SK-N-SH (cell line): ENCODE results near the gene P2RX2. TPM values are rescaled to one million over a fixed set of nuclear protein-coding genes. Genes with fewer than 3 reads are reported as not detected.

ENCODE experiments used
- CTCF ChIA-PET: fragments of 300-600, 350-600 bp; formaldehyde crosslinking; extraction: SDS; loops from one replicate; lab custom pipeline; 2021; lab: Yijun Ruan, JAX
- POLR2A ChIA-PET: fragments of 350-600 bp; sonication (Branson Sonifier 250); formaldehyde crosslinking; extraction: SDS; loops from one replicate; lab custom pipeline; 2020; ENCODE audit warnings: antibody characterized with exemption, inconsistent platforms; lab: Yijun Ruan, JAX
- DNase-seq: peaks from one replicate; pipeline ENCODE4 v3.0.0; 2012
- H2AFZ ChIP-seq: fragments of 200-600 bp; sonication (generic); 2 replicates; pipeline ENCODE4 v1.8.1; 2016; ENCODE audit warnings: antibody characterized with exemption, mild to moderate bottlenecking, low read depth
- H3F3A ChIP-seq: fragments of 200-600 bp; sonication (generic); replicated peaks from 2 replicates; pipeline ENCODE3; 2016; ENCODE audit warnings: antibody characterized with exemption, mild to moderate bottlenecking; ENCODE audit not compliant: insufficient read depth
- H3K27ac ChIP-seq, 2 experiments: fragments of 200-500 bp in 1 of 2; fragments of 200-600 bp in 1 of 2; sonication (Bioruptor generic) in 1 of 2; sonication (generic), shearing (Covaris generic) in 1 of 2; 2 replicates each; pipeline versions ENCODE4 v1.5.1 to v1.6.1; 2014 to 2016; ENCODE audit warnings: low read depth in 2 of 2, inconsistent platforms in 1 of 2, low read length in 1 of 2, mild to moderate bottlenecking in 1 of 2, mixed read lengths in 1 of 2
- H3K27me3 ChIP-seq: fragments of 200-600 bp; sonication (generic), shearing (Covaris generic); 2 replicates; pipeline ENCODE4 v1.6.1; 2016; ENCODE audit warnings: mixed run types; ENCODE audit not compliant: insufficient read depth
- H3K36me3 ChIP-seq, 2 experiments: fragments of 200-500 bp in 1 of 2; fragments of 200-600 bp in 1 of 2; sonication (Bioruptor generic) in 1 of 2; sonication (generic) in 1 of 2; replicated peaks in 1 of 2; 2 replicates each; pipeline versions ENCODE3 to v1.5.1; 2014 to 2016; ENCODE audit warnings: low read length in 1 of 2, mild to moderate bottlenecking in 1 of 2; ENCODE audit not compliant: insufficient read depth in 2 of 2, control insufficient read depth in 1 of 2
- H3K4me1 ChIP-seq, 2 experiments: fragments of 200-500 bp in 1 of 2; fragments of 200-600 bp in 1 of 2; sonication (Bioruptor generic) in 1 of 2; sonication (generic), shearing (Covaris generic) in 1 of 2; 2 replicates each; pipeline versions ENCODE4 v1.5.1 to v1.6.1; 2014 to 2016; ENCODE audit warnings: low read depth in 1 of 2, low read length in 1 of 2, mixed run types in 1 of 2; ENCODE audit not compliant: insufficient read depth in 2 of 2, control insufficient read depth in 1 of 2
- H3K4me2 ChIP-seq: fragments of 200-600 bp; sonication (generic), shearing (Covaris generic); 2 replicates; pipeline ENCODE4 v1.6.1; 2017; ENCODE audit warnings: mixed run types
- H3K4me3 ChIP-seq, 2 experiments: fragments of 200-500 bp in 1 of 2; fragments of 200-600 bp in 1 of 2; sonication (Bioruptor generic) in 1 of 2; sonication (generic), shearing (Covaris generic) in 1 of 2; 2 replicates each; pipeline versions ENCODE4 v1.5.1 to v1.8.1; 2014 to 2016; ENCODE audit warnings: low read depth in 2 of 2, inconsistent platforms in 1 of 2, low read length in 1 of 2, mild to moderate bottlenecking in 1 of 2, mixed read lengths in 1 of 2, moderate library complexity in 1 of 2
- H3K79me2 ChIP-seq: fragments of 200-600 bp; sonication (generic); 2 replicates; pipeline ENCODE4 v1.8.1; 2017; ENCODE audit warnings: mild to moderate bottlenecking; ENCODE audit not compliant: insufficient read depth
- H3K9ac ChIP-seq: fragments of 200-600 bp; sonication (generic); 2 replicates; pipeline ENCODE4 v1.6.1; 2017; ENCODE audit warnings: mixed run types
- H3K9me2 ChIP-seq: fragments of 200-600 bp; sonication (generic); 2 replicates; pipeline ENCODE4 v1.6.1; 2017; ENCODE audit warnings: mixed run types
- H3K9me3 ChIP-seq: fragments of 200-600 bp; sonication (generic); 2 replicates; pipeline ENCODE4 v1.6.1; 2017; ENCODE audit warnings: mixed run types, mild to moderate bottlenecking, moderate library complexity
- H4K20me1 ChIP-seq: fragments of 200-600 bp; sonication (generic); 2 replicates; pipeline ENCODE4 v1.6.1; 2017; ENCODE audit warnings: mild to moderate bottlenecking, mixed run types; ENCODE audit not compliant: insufficient read depth
- EZH2phosphoT487 ChIP-seq: fragments of 200-600 bp; sonication (generic); IDR thresholded peaks from 2 replicates; pipeline ENCODE4 v1.6.1; 2017; ENCODE audit warnings: low read depth, mixed run types, mild to moderate bottlenecking, antibody characterized with exemption, moderate library complexity, borderline replicate concordance
- FOSL2 ChIP-seq: IDR thresholded peaks from 2 replicates; pipeline ENCODE4 v1.4.0; 2012; ENCODE audit warnings: low read depth, mild to moderate bottlenecking, moderate library complexity, borderline replicate concordance
- FOXJ3 ChIP-seq: sonication (generic); formaldehyde crosslinking; IDR thresholded peaks from 2 replicates; pipeline ENCODE4 v1.5.1; 2020; ENCODE audit warnings: mild to moderate bottlenecking, missing genetic modification reagents
- FOXM1 ChIP-seq: IDR thresholded peaks from 2 replicates; pipeline ENCODE4 v1.4.0; 2012; ENCODE audit warnings: low read depth, mild to moderate bottlenecking
- GATA2 ChIP-seq: sonication (generic); formaldehyde crosslinking; IDR thresholded peaks from 2 replicates; pipeline ENCODE4 v1.5.0; 2020; ENCODE audit warnings: mild to moderate bottlenecking, missing genetic modification reagents
- IRF3 ChIP-seq: fragments of 150-350 bp; IDR thresholded peaks from 2 replicates; pipeline ENCODE4 v1.6.1; 2016; ENCODE audit warnings: mild to moderate bottlenecking, low read depth, low read length
- MXI1 ChIP-seq: IDR thresholded peaks from 2 replicates; pipeline ENCODE4 v1.6.1; 2012; ENCODE audit warnings: mild to moderate bottlenecking, low read depth, low read length, improper control_type of control experiment
- NFIC ChIP-seq: IDR thresholded peaks from 2 replicates; pipeline ENCODE4 v1.4.0; 2012; ENCODE audit warnings: borderline replicate concordance
- POLR2AphosphoS5 ChIP-seq: IDR thresholded peaks from 2 replicates; pipeline ENCODE4 v1.6.1; 2012; ENCODE audit warnings: low read depth, low read length
- RAD21 ChIP-seq: IDR thresholded peaks from 2 replicates; pipeline ENCODE4 v1.6.1; 2012; ENCODE audit warnings: mild to moderate bottlenecking, low read length
- RFX5 ChIP-seq: IDR thresholded peaks from 2 replicates; pipeline ENCODE4 v1.6.1; 2012; ENCODE audit warnings: mild to moderate bottlenecking, improper control_type of control experiment, low read length
- SMC3 ChIP-seq: IDR thresholded peaks from 2 replicates; pipeline ENCODE4 v1.6.1; 2012; ENCODE audit warnings: low read depth, low read length, improper control_type of control experiment
- TCF12 ChIP-seq: IDR thresholded peaks from 2 replicates; pipeline ENCODE4 v1.4.0; 2012
- WGBS: methylation state at CpG from one replicate; pipeline ENCODE4 v1.1.6; 2017; ENCODE audit warnings: low lambda C conversion rate; 5-methylcytosine and 5-hydroxymethylcytosine counted together
- polyA plus RNA-seq, 3 experiments: library from polyadenylated mRNA; depleted of rRNA; stranded (reverse); fragments of >200 nt; gene quantifications; 2 replicates each; pipeline ENCODE4 v1.2.3, GENCODE V29; 2012
- TF ChIP-seq, protein P1 (sequence below): fragments of 150-350 bp; IDR thresholded peaks from 2 replicates; pipeline ENCODE4 v1.6.1; 2017; ENCODE audit warnings: antibody characterized with exemption, low read length, low read depth, borderline replicate concordance
- TF ChIP-seq, protein P2 (sequence below): IDR thresholded peaks from 2 replicates; pipeline ENCODE4 v1.4.0; 2012; ENCODE audit warnings: low read depth
- TF ChIP-seq, protein P3 (sequence below): IDR thresholded peaks from 2 replicates; pipeline ENCODE4; 2012

P2RX2 gene
- polyA plus RNA-seq, 1 of the 3 experiments (the other 2 are of a cell fraction) = 0.03 TPM

DNA sequence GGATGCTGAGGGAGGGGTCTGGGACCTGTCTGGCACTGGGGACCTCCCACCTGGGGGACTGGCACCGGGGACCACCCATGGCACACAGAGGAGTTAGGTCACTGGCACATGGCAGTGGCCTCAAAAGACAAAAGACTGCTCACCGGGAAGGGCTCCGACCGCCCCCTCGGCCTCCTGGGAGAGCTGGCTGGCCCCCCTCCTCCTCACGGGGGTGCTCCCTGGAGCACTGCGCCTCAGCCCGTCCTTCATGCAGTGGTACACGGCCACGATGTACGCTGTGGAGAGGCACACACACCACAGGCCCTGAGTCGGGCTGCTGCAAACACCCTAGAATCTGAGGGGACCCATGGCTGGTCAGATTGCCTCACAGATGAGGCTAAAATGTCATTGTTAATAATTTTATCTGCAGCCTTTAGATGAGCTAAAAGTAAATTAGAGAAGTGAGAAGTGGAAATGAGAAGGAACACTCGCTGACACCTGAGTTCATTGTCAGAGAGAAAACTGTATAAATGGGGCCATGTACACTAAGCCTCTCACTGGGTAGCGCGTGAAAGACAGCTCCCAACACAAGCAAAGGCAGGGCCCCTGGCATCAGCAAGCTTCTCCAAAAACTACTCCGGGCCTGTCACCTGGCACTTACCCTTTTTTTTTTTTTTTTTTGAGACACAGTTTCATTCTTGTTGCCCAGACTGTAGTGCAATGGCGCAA, 14.1 kb downstream of the P2RX2 start:
- CTCF ChIA-PET = interaction anchor here (1.9 to 4.5 kb wide), 2 partner anchors 18 to 218 kb away, joined by 8 to 18 read pairs; no protein-coding TSS in a partner anchor
- Histone ChIP-seq H3K27ac (no peak overlapping the region), H3K36me3 (peaks cover 0 to 28% of the 10 kb centered on the region in 2 experiments), H3K4me3 (no peak overlapping the region), H3K9me3 (no peaks in the 10 kb centered on the region), H3K4me2 (no peak overlapping the region), H3K9me2 (no peaks in the 10 kb centered on the region), H3K79me2 (no peaks in the 10 kb centered on the region), H2AFZ (no peak overlapping the region), H3K27me3 (no peaks in the 10 kb centered on the region), H4K20me1 (no peaks in the 10 kb centered on the region), H3F3A (no peaks in the 10 kb centered on the region), H3K9ac (no peak overlapping the region), H3K4me1 (no peaks in the 10 kb centered on the region)
- POLR2A ChIA-PET = no interaction called here
- WGBS = 83% methylated on average over 10 of the region's 17 CpGs
- DNase-seq = no peak
- TF ChIP-seq SMC3 (no peak), TCF12 (no peak), FOXM1 (no peak), FOSL2 (no peak), EZH2phosphoT487 (no peak), GATA2 (CRISPR knock-in tag) (no peak), IRF3 (no peak), RFX5 (no peak), RAD21 (no peak), FOXJ3 (CRISPR knock-in tag) (no peak), POLR2AphosphoS5 (no peak), NFIC (no peak), MXI1 (no peak)
- TF ChIP-seq, protein P1, sequence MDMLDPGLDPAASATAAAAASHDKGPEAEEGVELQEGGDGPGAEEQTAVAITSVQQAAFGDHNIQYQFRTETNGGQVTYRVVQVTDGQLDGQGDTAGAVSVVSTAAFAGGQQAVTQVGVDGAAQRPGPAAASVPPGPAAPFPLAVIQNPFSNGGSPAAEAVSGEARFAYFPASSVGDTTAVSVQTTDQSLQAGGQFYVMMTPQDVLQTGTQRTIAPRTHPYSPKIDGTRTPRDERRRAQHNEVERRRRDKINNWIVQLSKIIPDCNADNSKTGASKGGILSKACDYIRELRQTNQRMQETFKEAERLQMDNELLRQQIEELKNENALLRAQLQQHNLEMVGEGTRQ = no peak
- TF ChIP-seq, protein P2, sequence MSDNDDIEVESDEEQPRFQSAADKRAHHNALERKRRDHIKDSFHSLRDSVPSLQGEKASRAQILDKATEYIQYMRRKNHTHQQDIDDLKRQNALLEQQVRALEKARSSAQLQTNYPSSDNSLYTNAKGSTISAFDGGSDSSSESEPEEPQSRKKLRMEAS = no peak
- TF ChIP-seq, protein P3, sequence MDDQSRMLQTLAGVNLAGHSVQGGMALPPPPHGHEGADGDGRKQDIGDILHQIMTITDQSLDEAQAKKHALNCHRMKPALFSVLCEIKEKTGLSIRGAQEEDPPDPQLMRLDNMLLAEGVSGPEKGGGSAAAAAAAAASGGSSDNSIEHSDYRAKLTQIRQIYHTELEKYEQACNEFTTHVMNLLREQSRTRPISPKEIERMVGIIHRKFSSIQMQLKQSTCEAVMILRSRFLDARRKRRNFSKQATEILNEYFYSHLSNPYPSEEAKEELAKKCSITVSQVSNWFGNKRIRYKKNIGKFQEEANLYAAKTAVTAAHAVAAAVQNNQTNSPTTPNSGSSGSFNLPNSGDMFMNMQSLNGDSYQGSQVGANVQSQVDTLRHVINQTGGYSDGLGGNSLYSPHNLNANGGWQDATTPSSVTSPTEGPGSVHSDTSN = no peak
